SKM-1 treated with dmso at 0.1 percent for 144 hours (cell line): ENCODE data around the gene SLC49A3.
"Not testable (repeated sequence)": the region's sequence is repeated elsewhere in the genome, so short reads cannot be mapped to it uniquely, and the experiment has no call there.

Experiments
- DNase-seq: peaks from one replicate; lab custom pipeline; 2025; ENCODE audit not compliant: unreplicated experiment; lab: John Stamatoyannopoulos, UW

SLC49A3 gene

GRCh38 chr4:688854-689681, at the start of gene SLC49A3:
Gene SLC49A3 (minus strand): TSS chr4:689151. CDS start chr4:689127, 24 bp downstream.
- no peak for DNase-seq

- DNase-seq, result not testable (repeated sequence)
Observed at GRCh38 chr4:736561-736960, 47.6 kb upstream of the SLC49A3 start.

- no peak for DNase-seq
Observed at GRCh38 chr4:735583-735982, 46.6 kb upstream of the SLC49A3 start.

- DNase-seq, result no peak
Observed at GRCh38 chr4:734951-735350, 46.0 kb upstream of the SLC49A3 start.

GRCh38 chr4:734075-734474, 45.1 kb upstream of the SLC49A3 start:
- DNase-seq, result no peak

- no peak for DNase-seq
Observed at GRCh38 chr4:733631-733980, 44.7 kb upstream of the SLC49A3 start.

- no peak for DNase-seq
Observed at GRCh38 chr4:732911-733630, 44.1 kb upstream of the SLC49A3 start.

- DNase-seq, result no peak
Observed at GRCh38 chr4:732486-732885, 43.5 kb upstream of the SLC49A3 start.

- not testable (repeated sequence) for DNase-seq
Observed at GRCh38 chr4:731954-732353, 43.0 kb upstream of the SLC49A3 start.

GRCh38 chr4:730946-731904, 42.3 kb upstream of the SLC49A3 start:
- DNase-seq, result not testable (repeated sequence)

GRCh38 chr4:730511-730910, 41.6 kb upstream of the SLC49A3 start:
- no peak for DNase-seq

GRCh38 chr4:729336-730315, 40.7 kb upstream of the SLC49A3 start:
- DNase-seq, result no peak

GRCh38 chr4:727576-727975, 38.6 kb upstream of the SLC49A3 start:
- no peak for DNase-seq

GRCh38 chr4:726838-727237, 37.9 kb upstream of the SLC49A3 start:
- DNase-seq, result no peak

- DNase-seq, result no peak
Observed at GRCh38 chr4:726235-726787, 37.4 kb upstream of the SLC49A3 start.

- DNase-seq, result no peak
Observed at GRCh38 chr4:725391-726234, 36.7 kb upstream of the SLC49A3 start.

- no peak for DNase-seq
Observed at GRCh38 chr4:723751-724530, 35.0 kb upstream of the SLC49A3 start.

- no peak for DNase-seq
Observed at GRCh38 chr4:722851-723360, 34.0 kb upstream of the SLC49A3 start.
